Measurements from ENCODE around the gene WFDC12. TPM values are rescaled to one million over a fixed set of nuclear protein-coding genes. Genes with fewer than 3 reads are reported as not detected.

Gene WFDC12
- total RNA-seq, 1 experiment from 2014 or later = not detected

DNA sequence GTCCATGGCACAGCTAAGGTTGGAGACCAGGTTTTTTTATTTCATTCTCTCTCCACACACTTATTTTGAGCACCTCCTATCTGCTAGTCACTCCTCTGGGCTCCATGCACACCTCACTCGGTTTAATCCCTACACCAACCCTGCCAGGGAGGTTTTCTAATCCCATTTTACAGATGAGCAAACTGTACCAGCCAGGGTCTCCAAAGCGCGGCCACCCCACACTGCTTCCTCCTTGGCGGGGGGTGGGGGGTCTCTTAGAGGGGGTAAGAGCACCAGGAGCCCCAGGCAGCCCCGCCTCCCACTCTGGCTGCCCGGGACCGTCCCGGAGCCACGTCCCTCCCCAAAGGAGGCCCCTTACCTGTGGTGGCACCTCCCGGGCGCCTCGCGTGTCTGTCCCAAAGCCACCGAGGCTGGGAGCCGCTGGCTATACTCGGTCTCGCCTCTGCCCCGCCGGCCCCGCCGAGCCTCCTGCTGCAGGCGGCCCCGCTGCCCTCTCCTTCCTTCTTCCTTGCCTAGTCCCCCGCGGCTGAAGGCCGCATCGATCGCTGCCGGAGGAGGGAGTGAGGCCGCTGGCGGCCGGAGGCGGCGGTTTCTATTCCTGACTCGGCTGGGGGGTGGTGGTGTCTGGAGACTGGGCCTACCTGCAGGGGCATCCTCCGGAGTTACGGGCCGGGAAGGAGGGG is 23.6 kb downstream of the WFDC12 start, which contains the start of gene KCNS1:
TSS of gene KCNS1 (minus strand) at position 565 of the 683 bp plus-strand sequence. CDS start 1,891 bp downstream, outside the sequence.
- Mint-ChIP-seq H3K9me3 (ENCODE audit: low read depth, unreplicated experiment) (no peaks in the 10 kb centered on the region), H3K4me1 (ENCODE audit: low read depth, unreplicated experiment) (peaks cover 44% of the 10 kb centered on the region), H3K36me3 (ENCODE audit: insufficient read depth, unreplicated experiment) (peaks cover 20% of the 10 kb centered on the region), H3K27me3 (ENCODE audit: unreplicated experiment) (no peaks in the 10 kb centered on the region), H3K27ac (ENCODE audit: unreplicated experiment) (peak within 1 kb of the TSS; percentile 21), H3K4me3 (ENCODE audit: low read depth, unreplicated experiment) (peak within 1 kb of the TSS; percentile 69)
- intact Hi-C loops (cut with micrococcal nuclease; ENCODE audit: unreplicated experiment) = loop anchor here (5.0 to 10.0 kb wide), 2 partner anchors 186 to 192 kb away; partner anchors contain the start of gene PABPC1L
- CTCF ChIA-PET = interaction anchor here (1.1 to 1.5 kb wide), 6 partner anchors 17 to 129 kb away, joined by 3 to 7 read pairs (median 4); no protein-coding TSS in a partner anchor
- TF ChIP-seq, protein P1, sequence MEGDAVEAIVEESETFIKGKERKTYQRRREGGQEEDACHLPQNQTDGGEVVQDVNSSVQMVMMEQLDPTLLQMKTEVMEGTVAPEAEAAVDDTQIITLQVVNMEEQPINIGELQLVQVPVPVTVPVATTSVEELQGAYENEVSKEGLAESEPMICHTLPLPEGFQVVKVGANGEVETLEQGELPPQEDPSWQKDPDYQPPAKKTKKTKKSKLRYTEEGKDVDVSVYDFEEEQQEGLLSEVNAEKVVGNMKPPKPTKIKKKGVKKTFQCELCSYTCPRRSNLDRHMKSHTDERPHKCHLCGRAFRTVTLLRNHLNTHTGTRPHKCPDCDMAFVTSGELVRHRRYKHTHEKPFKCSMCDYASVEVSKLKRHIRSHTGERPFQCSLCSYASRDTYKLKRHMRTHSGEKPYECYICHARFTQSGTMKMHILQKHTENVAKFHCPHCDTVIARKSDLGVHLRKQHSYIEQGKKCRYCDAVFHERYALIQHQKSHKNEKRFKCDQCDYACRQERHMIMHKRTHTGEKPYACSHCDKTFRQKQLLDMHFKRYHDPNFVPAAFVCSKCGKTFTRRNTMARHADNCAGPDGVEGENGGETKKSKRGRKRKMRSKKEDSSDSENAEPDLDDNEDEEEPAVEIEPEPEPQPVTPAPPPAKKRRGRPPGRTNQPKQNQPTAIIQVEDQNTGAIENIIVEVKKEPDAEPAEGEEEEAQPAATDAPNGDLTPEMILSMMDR (IDR thresholded peaks at IDR 0.05; ENCODE audit: unreplicated experiment) = no peak
- peak; percentile 93 for DNase-seq
- BruUV-seq (replicated peaks) = no TSS peak

DNA sequence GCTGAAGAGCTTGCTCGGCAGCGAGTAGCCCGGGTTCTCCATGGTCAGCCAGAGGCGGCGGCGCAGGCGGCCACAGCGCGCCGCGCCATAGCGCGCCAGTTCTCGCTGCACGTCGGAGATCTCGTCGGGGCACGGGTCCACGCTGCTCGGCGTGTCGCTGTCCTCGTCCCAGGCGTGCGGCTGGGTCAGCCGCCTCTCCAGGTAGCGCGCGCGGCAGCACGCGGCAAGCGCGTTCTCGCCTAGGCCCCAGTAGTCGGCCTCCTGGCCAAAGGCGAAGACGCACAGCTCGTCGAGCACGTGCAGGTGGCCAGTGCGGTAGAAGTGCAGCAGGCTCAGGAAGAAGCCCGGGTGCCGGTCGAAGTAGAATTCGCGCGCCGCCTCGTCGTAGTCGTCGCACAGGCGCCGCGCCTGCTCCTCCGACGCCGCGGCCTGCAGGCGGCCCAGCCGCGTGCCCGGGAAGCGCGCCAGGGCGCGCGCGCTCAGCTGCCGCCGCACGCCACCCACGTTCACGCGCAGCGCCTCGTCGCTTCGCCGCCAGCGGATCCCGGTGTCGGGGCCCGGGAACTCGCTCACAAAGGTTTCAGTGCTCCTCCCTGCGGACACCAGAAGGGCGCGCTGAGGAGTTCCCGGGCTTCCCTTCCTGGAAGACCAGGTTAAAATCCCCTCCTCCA is 26.0 kb downstream of the WFDC12 start:
- BruUV-seq (replicated peaks) = no TSS peak
- no peak for DNase-seq
- Mint-ChIP-seq H3K36me3 (ENCODE audit: insufficient read depth, unreplicated experiment) (peaks cover 15% of the 10 kb centered on the region), H3K4me1 (ENCODE audit: low read depth, unreplicated experiment) (peaks cover 22% of the 10 kb centered on the region), H3K27ac (ENCODE audit: unreplicated experiment) (no peak overlapping the region), H3K9me3 (ENCODE audit: low read depth, unreplicated experiment) (no peaks in the 10 kb centered on the region), H3K4me3 (ENCODE audit: low read depth, unreplicated experiment) (no peak overlapping the region), H3K27me3 (ENCODE audit: unreplicated experiment) (no peaks in the 10 kb centered on the region)
- intact Hi-C loops (cut with micrococcal nuclease; ENCODE audit: unreplicated experiment) = no loop called here
- TF ChIP-seq, protein P1 (IDR thresholded peaks at IDR 0.05; ENCODE audit: unreplicated experiment) = no peak
- CTCF ChIA-PET = interaction anchor here (3.1 to 4.0 kb wide), 2 partner anchors 54 to 87 kb away, joined by 32 to 70 read pairs; no protein-coding TSS in a partner anchor

DNA sequence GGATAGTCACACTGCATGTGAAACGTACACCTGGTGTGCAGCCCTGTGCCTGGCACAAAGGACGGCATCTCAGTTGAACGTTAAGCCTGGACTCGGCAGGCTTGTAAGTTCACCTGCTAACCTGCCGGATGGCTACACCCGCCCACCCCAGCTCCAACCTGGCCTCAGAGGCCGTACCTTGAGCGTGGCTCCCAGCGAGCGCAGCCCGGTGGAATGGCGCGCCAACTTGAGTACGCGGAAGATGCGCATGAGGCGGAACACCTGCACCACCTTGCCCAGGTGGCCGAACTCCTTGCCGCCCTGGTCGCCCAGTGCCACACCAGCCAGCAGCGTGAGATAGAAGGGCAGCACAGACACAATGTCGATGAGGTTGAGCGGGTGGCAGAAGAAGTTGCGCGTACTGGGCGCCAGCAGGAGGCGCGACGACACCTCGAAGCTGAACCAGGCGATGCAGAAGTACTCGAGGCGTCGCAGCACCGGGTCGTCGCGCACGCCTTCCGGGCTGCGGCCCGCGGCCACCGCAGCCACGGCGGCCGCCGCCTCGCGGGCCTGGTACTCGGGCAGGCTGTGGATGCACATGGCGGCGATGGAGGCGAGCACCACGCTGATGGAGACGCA is 26.7 kb downstream of the WFDC12 start:
- no TSS peak for BruUV-seq (replicated peaks)
- peaks cover 16% of the 10 kb centered on the region for H3K4me1 Mint-ChIP-seq (ENCODE audit: low read depth, unreplicated experiment)
- H3K36me3 Mint-ChIP-seq (ENCODE audit: insufficient read depth, unreplicated experiment) = peaks cover 15% of the 10 kb centered on the region
- H3K27me3 Mint-ChIP-seq (ENCODE audit: unreplicated experiment) = no peaks in the 10 kb centered on the region
- H3K27ac Mint-ChIP-seq (ENCODE audit: unreplicated experiment) = no peak overlapping the region
- no peaks in the 10 kb centered on the region for H3K9me3 Mint-ChIP-seq (ENCODE audit: low read depth, unreplicated experiment)
- TF ChIP-seq, protein P1 (IDR thresholded peaks at IDR 0.05; ENCODE audit: unreplicated experiment) = no peak
- H3K4me3 Mint-ChIP-seq (ENCODE audit: low read depth, unreplicated experiment) = no peak overlapping the region
- DNase-seq = no peak
- intact Hi-C loops (cut with micrococcal nuclease; ENCODE audit: unreplicated experiment) = no loop called here
- CTCF ChIA-PET = interaction anchor here (1.5 to 4.0 kb wide), 6 partner anchors 15 to 193 kb away, joined by 3 to 70 read pairs (median 19); no protein-coding TSS in a partner anchor

DNA sequence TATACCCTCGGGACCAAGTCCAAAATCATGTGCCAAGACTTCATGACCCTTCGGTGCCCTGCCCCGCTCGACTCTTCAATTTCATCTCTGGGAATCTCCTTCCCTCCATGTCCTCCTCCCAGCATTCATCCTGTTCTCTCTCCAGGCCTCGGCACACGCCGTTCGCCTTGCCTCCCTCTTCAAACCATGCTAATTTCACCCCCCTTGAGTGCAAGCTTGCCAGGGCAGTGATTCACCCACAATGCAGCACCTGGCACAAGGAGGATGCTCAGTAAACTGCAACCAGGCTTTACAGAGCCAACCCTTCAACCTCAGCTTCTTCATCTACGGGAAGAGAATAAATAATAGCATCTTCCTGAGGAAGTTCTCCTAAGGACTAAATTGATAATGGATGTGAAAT is 27.5 kb downstream of the WFDC12 start:
- DNase-seq = no peak
- Mint-ChIP-seq H3K27me3 (ENCODE audit: unreplicated experiment) (no peaks in the 10 kb centered on the region), H3K4me1 (ENCODE audit: low read depth, unreplicated experiment) (peaks cover 16% of the 10 kb centered on the region), H3K27ac (ENCODE audit: unreplicated experiment) (no peak overlapping the region), H3K36me3 (ENCODE audit: insufficient read depth, unreplicated experiment) (peaks cover 15% of the 10 kb centered on the region), H3K9me3 (ENCODE audit: low read depth, unreplicated experiment) (no peaks in the 10 kb centered on the region), H3K4me3 (ENCODE audit: low read depth, unreplicated experiment) (no peak overlapping the region)
- TF ChIP-seq, protein P1 (IDR thresholded peaks at IDR 0.05; ENCODE audit: unreplicated experiment) = no peak
- BruUV-seq (replicated peaks) = no TSS peak
- CTCF ChIA-PET = interaction anchor here (0.9 to 4.0 kb wide), 15 partner anchors 8 to 197 kb away, joined by 3 to 70 read pairs (median 12); partner anchors contain the start of gene WFDC12
- intact Hi-C loops (cut with micrococcal nuclease; ENCODE audit: unreplicated experiment) = no loop called here
